Activated naive CD4-positive, alpha-beta T cell treated with anti-CD3 and anti-CD28 coated beads, Interleukin-2, amount 50 U/mL, for 72 hours (primary cell): ENCODE results near the gene ENPP7. TPM values are rescaled to one million over a fixed set of nuclear protein-coding genes. Genes with fewer than 3 reads are reported as not detected.

Experiments
- ATAC-seq, 2 donors: fragments of 150-1000 bp; cut with Tn5 transposase; 2 replicates each; pipeline ENCODE4 v1.10.0; 2021; ENCODE audit warnings: mild to moderate bottlenecking in 2 of 2, moderate library complexity in 2 of 2
- DNase-seq, 2 donors: peaks; one replicate each; pipeline ENCODE4 v3.0.0; 2021 to 2022; ENCODE audit warnings: low spot score in 2 of 2
- H3K27ac Mint-ChIP-seq, 2 donors: one replicate each; pipeline ENCODE4 v1.8.0; 2022; ENCODE audit warnings: mild to moderate bottlenecking in 2 of 2, mixed read lengths in 2 of 2
- H3K36me3 Mint-ChIP-seq, 2 donors: one replicate each; pipeline ENCODE4 v1.8.0; 2022; ENCODE audit warnings: mixed read lengths in 2 of 2
- H3K9me3 Mint-ChIP-seq, 2 donors: one replicate each; pipeline ENCODE4 v1.8.0; 2022; ENCODE audit warnings: mixed read lengths in 2 of 2
- total RNA-seq, 2 donors: library from RNA; stranded (reverse); gene quantifications; one replicate each; pipeline ENCODE4 v1.2.3, GENCODE V29; 2022

ENPP7 gene
- total RNA-seq, 2 donors from 2014 or later, result 0.23 TPM; not detected in 1

DNA sequence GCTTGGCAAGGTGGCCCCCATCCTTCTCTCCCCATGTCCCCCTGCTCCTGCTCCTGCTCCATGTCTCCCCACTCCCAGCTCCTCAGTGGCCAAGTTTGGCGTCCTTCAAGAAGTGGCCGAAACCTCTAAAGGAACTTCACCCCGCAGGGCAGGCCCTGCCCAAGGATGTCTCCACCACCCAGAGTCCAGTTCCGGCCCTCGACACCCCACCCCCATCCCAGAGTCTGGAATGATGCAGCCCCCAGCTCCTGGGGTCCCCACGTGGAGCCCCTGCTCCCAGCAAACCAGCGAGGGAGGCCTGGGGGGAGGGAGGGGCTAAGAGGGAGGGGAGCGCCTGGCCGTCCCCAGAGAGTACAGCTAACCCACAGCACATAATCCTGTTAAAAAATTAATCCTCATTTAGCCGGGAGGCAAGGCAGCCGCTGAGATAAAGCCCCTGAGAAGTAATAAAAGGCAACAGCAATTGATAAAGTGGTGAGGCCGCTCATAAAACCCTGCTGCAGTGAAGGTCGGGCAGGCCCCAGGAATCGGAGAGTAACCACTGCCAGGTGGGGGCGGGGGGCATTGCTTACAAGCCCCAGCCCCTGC is 9.9 kb upstream of the ENPP7 start:
- no peaks in the 10 kb centered on the region for H3K9me3 Mint-ChIP-seq
- H3K36me3 Mint-ChIP-seq, result no peaks in the 10 kb centered on the region
- ATAC-seq (no peak), DNase-seq (no peak)
- no peak overlapping the region for H3K27ac Mint-ChIP-seq

DNA sequence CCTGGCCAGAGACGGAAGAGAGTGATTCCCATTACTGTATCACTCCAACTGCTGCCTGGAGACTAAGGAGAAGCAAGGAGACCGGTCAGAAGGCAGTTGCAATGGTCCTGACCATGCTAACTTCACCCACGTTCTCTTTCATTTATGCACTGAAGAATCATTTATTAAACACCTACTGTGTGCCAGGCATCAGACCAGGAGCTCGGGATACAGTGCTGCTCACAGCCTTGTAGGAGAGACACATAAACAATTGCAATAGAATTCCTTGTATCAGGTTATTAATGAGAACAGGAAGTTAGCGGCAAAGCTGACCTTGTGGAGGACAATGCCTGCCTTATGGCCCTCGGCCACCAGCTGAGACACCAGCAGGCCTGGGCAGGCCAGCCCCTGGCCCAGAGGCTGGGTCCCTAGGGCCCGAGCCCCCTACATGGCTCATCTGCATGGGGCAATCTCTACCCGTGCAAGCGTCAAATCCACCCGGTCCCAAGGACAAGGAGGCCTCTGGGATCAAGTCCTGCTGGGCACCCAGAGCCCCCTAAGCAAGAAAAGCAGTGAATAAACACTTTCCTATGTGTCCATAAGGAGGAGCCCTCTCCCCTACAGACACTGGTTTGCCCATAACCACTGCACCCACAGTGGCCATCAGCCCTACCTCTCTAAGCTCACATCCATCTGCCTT is 8.6 kb upstream of the ENPP7 start:
- ATAC-seq (no peak), DNase-seq (no peak)
- H3K27ac Mint-ChIP-seq, result no peak overlapping the region
- no peaks in the 10 kb centered on the region for H3K36me3 Mint-ChIP-seq
- no peaks in the 10 kb centered on the region for H3K9me3 Mint-ChIP-seq

DNA sequence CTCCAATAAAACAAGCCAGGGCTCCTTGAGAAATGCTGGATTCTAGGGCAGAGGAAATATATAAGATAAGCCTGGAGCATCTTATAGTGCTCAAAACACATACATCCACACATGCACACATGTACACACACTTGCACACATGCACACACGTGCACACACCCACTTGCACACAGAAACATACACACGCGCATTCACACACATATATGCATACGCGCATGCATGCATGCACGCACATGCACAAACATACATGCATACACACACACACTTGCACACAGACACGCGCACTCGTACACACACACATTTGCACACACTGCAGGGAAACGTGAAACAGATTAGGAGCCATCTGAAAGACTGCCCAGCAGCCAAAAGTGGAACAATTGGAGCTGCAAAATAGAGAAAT is 8.0 kb upstream of the ENPP7 start:
- no peak overlapping the region for H3K27ac Mint-ChIP-seq
- no peak for ATAC-seq
- peaks cover 0 to 2% of the 10 kb centered on the region in 2 donors for H3K9me3 Mint-ChIP-seq
- DNase-seq, result no peak
- H3K36me3 Mint-ChIP-seq, result no peaks in the 10 kb centered on the region

DNA sequence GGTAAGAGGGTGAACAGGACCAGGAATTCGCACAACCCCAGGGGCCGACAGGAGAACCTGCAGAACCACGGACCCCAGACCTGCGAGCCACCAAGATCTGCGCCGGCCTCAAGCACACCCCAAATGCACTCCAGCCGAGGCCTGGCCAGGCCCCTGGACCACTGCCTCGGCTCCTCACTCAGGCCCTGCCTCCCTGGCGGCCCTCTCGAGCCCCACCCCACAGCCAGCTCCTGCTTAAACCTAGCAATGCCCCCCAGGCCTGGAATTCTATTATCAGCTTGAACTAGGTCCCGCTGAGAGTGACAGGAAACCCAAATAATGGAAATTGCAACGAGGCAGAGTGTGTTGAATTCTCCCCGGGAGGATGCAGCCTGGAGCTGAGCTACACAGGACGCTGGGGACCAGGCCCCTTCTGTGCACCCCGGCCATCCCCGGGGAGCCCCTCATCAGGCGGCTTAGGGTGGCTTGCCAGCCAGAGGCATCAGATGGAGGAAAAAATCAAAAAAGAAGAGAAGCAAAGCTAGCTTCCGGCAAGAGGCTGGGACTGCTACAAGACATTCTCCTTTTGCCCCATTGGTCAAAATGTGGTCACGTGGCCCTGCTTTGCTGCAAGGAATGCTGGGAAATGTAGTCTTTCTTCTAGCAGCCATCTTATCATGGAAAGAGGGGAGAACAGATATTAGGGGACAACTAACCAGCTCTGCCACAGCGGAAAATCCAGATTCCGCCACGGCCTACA is 2.4 kb upstream of the ENPP7 start:
- H3K36me3 Mint-ChIP-seq, result no peaks in the 10 kb centered on the region
- H3K27ac Mint-ChIP-seq, result peak overlapping the region; percentile 84 to 97
- peaks cover 0 to 3% of the 10 kb centered on the region in 2 donors for H3K9me3 Mint-ChIP-seq
- ATAC-seq, result peak; percentile 92
- DNase-seq, result peak; percentile 84 to 85

DNA sequence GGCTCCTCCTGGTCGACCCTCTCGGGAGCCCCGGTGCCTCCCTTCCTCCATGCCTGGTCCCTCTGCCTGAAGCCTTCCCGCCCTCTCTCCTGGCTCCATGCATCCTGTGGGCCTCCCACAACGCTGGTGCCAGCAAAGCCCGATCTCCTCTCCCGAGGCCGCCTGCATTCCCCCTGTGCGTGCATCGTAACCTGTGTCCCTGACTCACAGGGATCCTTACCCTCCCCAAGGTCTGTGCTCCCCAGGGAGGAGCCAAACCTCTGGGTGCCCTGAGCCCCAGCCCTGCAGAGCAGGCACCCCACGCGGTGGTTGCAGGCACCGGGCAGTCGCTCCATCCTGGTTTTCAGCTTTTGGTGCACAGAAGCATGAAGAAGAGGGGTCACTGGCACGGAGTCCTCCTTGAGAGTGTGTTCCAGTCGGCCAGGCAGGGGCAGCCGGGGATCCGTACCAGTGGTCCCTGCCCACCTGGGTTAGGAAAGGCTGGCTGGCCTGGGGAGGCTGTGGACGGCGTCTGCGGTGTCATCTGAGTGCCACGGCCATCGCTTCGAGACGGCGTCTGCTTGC is 1.8 kb upstream of the ENPP7 start:
- Mint-ChIP-seq H3K27ac (peak overlapping the region; percentile 84 to 87), H3K36me3 (no peaks in the 10 kb centered on the region), H3K9me3 (peaks cover 0 to 3% of the 10 kb centered on the region in 2 donors)
- peak in 1 of 2 donors; percentile 24 for ATAC-seq
- no peak for DNase-seq

DNA sequence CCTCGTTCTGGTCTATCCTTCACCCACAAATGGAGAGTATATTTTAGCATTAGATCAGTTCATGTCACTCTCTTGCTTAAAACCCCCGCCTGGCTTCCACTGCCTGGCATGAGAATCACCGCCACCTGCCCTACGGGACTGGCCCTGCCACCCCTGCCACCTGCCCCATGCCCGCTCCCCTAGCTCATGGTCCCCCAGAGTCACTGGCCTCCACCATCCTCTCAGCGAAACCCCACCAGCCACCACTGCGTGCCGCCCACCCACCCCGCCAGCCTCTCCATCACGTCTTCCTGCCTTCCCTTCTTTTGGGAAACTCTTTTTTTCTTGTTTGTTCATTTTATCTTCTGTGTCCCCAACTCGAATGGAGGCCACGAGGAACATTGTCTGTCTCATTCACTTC is 982 bp upstream of the ENPP7 start:
- H3K9me3 Mint-ChIP-seq, result peaks cover 0 to 3% of the 10 kb centered on the region in 2 donors
- DNase-seq (no peak), ATAC-seq (no peak)
- H3K36me3 Mint-ChIP-seq, result no peaks in the 10 kb centered on the region
- H3K27ac Mint-ChIP-seq, result no peak overlapping the region

DNA sequence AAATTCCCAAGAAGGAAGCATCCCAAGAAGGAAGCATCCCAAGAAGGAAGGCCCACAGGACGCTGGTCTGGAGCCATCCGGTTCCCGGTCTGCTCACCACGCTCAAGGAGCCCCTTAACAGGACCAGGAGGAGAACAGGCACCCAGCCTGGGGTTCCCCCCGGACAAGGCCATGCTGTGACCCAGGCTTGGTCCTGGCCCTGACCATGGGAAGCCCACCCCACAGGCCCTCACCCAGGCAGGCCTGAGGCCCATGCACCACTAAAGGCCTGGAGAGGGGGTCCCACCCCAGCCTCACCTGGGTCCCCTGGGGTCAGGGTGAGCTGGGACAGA is 340 bp upstream of the ENPP7 start:
- no peak for DNase-seq
- ATAC-seq, result no peak
- H3K27ac Mint-ChIP-seq, result no peak overlapping the region
- H3K36me3 Mint-ChIP-seq, result no peaks in the 10 kb centered on the region
- peaks cover 0 to 3% of the 10 kb centered on the region in 2 donors for H3K9me3 Mint-ChIP-seq

DNA sequence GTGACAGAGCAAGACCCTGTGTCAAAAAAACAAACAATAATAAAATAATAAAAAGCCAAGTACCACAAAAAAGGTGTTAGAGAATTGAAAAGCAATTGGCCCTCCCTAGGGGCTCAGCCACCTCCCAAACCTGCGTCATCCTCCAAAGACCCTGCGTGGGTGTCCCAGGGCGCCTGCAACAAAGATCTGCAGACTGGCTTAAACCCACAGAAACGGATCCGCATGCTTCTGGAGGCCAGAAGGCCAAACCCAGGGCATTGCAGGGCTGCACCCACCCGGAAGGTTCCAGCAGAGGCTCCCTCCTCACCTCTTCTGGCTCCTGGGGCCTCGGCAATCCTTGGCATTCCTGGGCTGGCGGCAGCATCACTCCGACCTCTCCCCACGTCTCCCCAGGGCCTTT is 1.5 kb downstream of the ENPP7 start:
- Mint-ChIP-seq H3K9me3 (peaks cover 0 to 3% of the 10 kb centered on the region in 2 donors), H3K27ac (peak overlapping the region; percentile 44 to 48), H3K36me3 (no peaks in the 10 kb centered on the region)
- DNase-seq (no peak), ATAC-seq (no peak)

DNA sequence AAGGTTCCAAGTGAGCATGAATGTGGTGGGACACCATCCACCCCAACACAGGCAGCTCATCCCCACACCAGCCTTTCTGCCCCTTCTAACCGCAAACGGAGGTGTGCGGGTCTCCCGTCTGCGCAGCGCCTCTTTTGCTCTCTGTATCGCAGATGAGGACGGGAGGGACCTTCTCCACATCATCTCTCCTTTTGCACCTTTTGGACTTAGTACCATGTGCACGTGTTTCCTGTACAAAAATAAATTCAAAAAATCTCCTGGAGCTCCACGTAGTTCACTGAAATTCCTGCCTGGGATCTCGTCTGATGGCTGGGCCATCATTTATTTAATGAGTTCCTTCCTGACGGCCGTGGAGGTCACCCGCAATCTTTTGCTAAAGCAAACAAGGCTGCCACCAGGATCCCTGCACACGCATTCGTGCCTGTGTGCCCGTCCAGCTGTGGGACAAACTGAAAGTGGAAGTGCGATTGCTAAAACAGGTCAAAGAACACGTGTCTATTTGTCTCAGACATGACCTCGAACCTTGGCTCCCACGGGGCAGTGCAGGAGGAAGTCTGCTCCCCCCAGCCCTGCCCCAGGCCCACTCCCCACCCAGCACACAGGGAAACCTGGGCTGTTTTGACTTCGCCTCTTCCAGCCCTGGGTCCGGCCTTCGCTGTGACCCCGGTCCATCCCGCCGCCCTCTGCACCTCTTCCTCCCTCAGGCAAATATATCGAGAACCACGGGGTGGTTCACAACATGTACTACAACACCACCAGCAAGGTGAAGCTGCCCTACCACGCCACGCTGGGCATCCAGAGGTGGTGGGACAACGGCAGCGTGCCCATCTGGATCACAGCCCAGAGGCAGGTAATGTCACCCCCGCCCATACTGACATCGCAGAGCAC is 2.3 kb downstream of the ENPP7 start:
- DNase-seq, result no peak
- Mint-ChIP-seq H3K9me3 (no peaks in the 10 kb centered on the region), H3K27ac (peak overlapping the region in 1 of 2 donors; percentile 48), H3K36me3 (no peaks in the 10 kb centered on the region)
- peak in 1 of 2 donors; percentile 43 for ATAC-seq

DNA sequence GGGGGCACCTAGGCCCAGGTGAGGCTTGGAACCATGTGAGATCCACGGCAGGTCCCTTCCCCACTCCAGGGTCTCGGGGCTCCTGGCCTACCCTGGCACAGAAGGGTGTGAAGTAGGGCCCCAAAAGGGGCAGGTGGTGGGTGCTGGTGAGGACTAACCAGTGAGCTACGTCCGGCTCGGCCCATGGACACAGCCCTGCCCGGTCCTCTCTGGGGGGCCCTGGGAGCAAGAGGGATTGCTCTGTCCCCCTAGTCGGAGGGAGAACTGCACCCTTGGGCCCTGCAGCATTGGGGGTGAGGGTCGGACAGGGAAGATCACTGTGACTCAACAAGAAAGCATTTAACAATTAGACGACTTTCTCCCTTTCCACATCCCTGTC is 2.9 kb downstream of the ENPP7 start:
- Mint-ChIP-seq H3K36me3 (no peaks in the 10 kb centered on the region), H3K27ac (no peak overlapping the region), H3K9me3 (no peaks in the 10 kb centered on the region)
- ATAC-seq, result no peak
- no peak for DNase-seq

DNA sequence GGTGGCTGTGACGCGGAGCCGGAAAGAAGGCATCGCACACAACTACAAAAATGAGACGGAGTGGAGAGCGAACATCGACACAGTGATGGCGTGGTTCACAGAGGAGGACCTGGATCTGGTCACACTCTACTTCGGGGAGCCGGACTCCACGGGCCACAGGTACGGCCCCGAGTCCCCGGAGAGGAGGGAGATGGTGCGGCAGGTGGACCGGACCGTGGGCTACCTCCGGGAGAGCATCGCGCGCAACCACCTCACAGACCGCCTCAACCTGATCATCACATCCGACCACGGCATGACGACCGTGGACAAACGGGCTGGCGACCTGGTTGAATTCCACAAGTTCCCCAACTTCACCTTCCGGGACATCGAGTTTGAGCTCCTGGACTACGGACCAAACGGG is 4.4 kb downstream of the ENPP7 start:
- H3K27ac Mint-ChIP-seq, result no peak overlapping the region
- no peaks in the 10 kb centered on the region for H3K36me3 Mint-ChIP-seq
- no peaks in the 10 kb centered on the region for H3K9me3 Mint-ChIP-seq
- no peak for ATAC-seq
- DNase-seq, result no peak

DNA sequence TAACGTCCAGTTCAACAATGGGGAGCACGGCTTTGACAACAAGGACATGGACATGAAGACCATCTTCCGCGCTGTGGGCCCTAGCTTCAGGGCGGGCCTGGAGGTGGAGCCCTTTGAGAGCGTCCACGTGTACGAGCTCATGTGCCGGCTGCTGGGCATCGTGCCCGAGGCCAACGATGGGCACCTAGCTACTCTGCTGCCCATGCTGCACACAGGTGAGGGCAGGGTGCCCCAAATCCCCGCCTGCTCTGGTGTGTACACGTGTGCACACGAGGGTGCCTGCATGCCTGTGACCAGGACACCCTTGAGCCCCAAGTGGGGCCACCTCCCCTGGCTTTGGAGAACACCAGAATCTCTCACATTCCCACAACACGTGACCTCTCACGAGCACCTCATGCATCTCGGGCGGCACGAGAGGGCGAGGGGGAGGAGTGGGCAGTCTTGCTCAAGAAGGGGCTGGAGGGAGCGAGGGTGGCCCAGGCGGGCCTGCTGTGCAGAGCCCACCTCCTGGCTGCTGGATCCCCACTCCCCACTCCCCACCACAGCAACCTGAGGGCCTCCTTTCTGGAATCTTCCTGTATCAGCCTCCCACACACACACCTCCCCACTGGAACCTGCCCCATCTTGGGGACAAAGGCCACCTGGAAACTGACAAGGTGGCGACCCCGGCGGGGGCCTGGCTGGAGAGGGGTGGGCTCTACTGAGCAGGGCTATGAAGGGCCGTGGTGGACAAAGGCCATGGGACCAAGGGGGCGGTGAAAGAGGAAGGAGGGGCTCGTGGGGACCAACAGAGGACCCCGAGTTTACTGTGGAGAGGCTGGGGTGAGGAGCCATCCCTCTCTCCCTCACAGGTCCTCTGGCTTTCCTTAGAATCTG is 6.5 kb downstream of the ENPP7 start:
- no peak overlapping the region for H3K27ac Mint-ChIP-seq
- ATAC-seq (no peak), DNase-seq (no peak)
- H3K9me3 Mint-ChIP-seq, result no peaks in the 10 kb centered on the region
- no peaks in the 10 kb centered on the region for H3K36me3 Mint-ChIP-seq

DNA sequence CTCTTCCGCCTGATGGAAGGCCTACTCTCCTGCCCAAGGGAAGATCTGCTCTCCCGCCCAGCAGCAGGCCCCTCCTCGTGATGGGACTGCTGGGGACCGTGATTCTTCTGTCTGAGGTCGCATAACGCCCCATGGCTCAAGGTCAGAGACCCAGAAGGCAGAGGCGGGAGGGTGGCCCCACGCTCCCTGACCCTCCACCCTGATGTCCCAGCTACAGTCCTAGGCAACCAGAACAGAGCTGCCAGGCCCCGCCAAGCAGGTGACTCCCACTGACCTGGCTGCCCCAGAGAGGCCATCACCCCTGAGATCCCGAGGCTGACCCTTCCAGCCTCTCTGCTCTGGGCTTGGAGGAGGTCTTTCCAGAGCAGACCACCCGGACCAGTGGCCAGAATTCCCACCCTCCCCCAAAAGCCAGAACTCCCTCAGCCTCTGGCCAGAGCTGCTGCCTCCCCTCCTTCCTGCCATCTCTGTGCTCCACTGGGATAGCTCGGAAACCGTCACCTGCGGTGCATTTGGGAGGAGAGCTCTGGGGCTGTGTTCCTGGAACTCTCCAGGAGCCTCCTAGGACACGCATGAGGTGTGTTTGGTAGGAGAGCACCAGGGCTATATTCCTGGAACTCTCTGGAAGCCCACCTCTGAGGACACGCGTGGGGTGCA is 7.3 kb downstream of the ENPP7 start:
- ATAC-seq, result no peak
- H3K36me3 Mint-ChIP-seq, result no peaks in the 10 kb centered on the region
- H3K27ac Mint-ChIP-seq, result no peak overlapping the region

DNA sequence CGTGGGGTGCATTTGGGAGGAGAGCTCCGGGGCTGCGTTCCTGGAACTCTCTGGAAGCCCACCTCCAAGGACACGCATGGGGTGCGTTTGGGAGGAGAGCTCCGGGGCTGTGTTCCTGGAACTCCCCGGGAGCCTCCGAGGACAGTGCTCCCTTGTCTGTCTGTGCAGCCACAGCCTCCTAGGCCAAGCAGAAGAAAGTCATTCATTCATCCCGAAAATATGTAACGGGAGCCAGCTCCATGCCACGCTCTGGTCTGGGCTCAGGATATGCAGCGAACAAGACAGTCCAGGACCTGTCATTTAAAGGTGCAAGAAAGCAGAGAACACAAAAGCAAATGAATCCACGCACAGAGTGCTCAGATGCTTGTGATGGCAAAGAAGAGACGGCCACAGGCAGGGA is 7.9 kb downstream of the ENPP7 start:
- H3K9me3 Mint-ChIP-seq, result no peaks in the 10 kb centered on the region
- DNase-seq, result no peak
- no peak for ATAC-seq
- H3K27ac Mint-ChIP-seq, result no peak overlapping the region
- H3K36me3 Mint-ChIP-seq, result no peaks in the 10 kb centered on the region

More for the DNA sequence above, 7.3 kb downstream of the ENPP7 start:
- DNase-seq, result no peak
- no peaks in the 10 kb centered on the region for H3K9me3 Mint-ChIP-seq
